Loucy (cell line): Measurements from ENCODE around the gene ENTHD1.

Experiments
- H2AFZ ChIP-seq: fragments of 200-600 bp; sonication (generic); 2 replicates; pipeline ENCODE4 v1.6.0; 2016; ENCODE audit warnings: antibody characterized with exemption, mild to moderate bottlenecking, low read length, moderate library complexity
- H3F3A ChIP-seq: fragments of 200-600 bp; 2 replicates; pipeline ENCODE4 v1.6.0; 2016; ENCODE audit warnings: antibody characterized with exemption, low read depth, mild to moderate bottlenecking
- H3K27me3 ChIP-seq: fragments of 200-600 bp; sonication (generic); 2 replicates; pipeline ENCODE4 v1.6.1; 2014; ENCODE audit warnings: low read length, mild to moderate bottlenecking; ENCODE audit not compliant: insufficient read depth, poor library complexity, severe bottlenecking
- H3K36me3 ChIP-seq: fragments of 200-600 bp; sonication (generic); 2 replicates; pipeline ENCODE4 v1.6.1; 2016; ENCODE audit warnings: low read length; ENCODE audit not compliant: insufficient read depth
- H3K4me1 ChIP-seq: fragments of 200-600 bp; sonication (generic); 2 replicates; pipeline ENCODE4 v1.5.1; 2014; ENCODE audit warnings: low read length, mild to moderate bottlenecking; ENCODE audit not compliant: insufficient read depth, poor library complexity, severe bottlenecking
- H3K4me2 ChIP-seq: fragments of 200-600 bp; sonication (generic); 2 replicates; pipeline ENCODE4 v1.6.0; 2014; ENCODE audit warnings: antibody characterized with exemption, low read length, low read depth, mild to moderate bottlenecking; ENCODE audit not compliant: poor library complexity, severe bottlenecking
- H3K4me3 ChIP-seq: fragments of 200-600 bp; sonication (generic); 2 replicates; pipeline ENCODE4 v1.5.1; 2014; ENCODE audit warnings: low read length, mild to moderate bottlenecking, mixed read lengths; ENCODE audit not compliant: poor library complexity, severe bottlenecking
- H3K79me2 ChIP-seq: fragments of 200-600 bp; sonication (generic); 2 replicates; pipeline ENCODE4 v1.6.1; 2014; ENCODE audit warnings: low read length; ENCODE audit not compliant: insufficient read depth
- H3K9ac ChIP-seq: fragments of 200-600 bp; sonication (generic); 2 replicates; pipeline ENCODE4 v1.6.0; 2014; ENCODE audit warnings: mild to moderate bottlenecking, low read depth, low read length, moderate library complexity; ENCODE audit not compliant: poor library complexity, severe bottlenecking
- H3K9me2 ChIP-seq: fragments of 200-600 bp; sonication (generic); replicated peaks from 2 replicates; pipeline ENCODE4 v1.6.1; 2016; ENCODE audit warnings: low read depth, low read length, mixed read lengths
- H3K9me3 ChIP-seq: fragments of 200-600 bp; sonication (generic); 2 replicates; pipeline ENCODE4 v1.6.1; 2014; ENCODE audit warnings: mild to moderate bottlenecking, antibody characterized with exemption, low read length, low read depth; ENCODE audit not compliant: insufficient read depth
- H4K20me1 ChIP-seq: fragments of 200-600 bp; sonication (generic); 2 replicates; pipeline ENCODE4 v1.6.0; 2014; ENCODE audit warnings: antibody characterized with exemption, low read length, mild to moderate bottlenecking; ENCODE audit not compliant: insufficient read depth, poor library complexity, severe bottlenecking
- EZH2phosphoT487 ChIP-seq: fragments of 200-600 bp; IDR thresholded peaks from 2 replicates; pipeline ENCODE4 v1.6.1; 2018; ENCODE audit warnings: antibody characterized with exemption, mild to moderate bottlenecking, moderate library complexity, borderline replicate concordance
- TF ChIP-seq, protein P1 (sequence below): fragments of 200-600 bp; sonication (generic); conservative IDR thresholded peaks from 2 replicates; pipeline ENCODE4 v1.5.1; 2014; ENCODE audit warnings: mild to moderate bottlenecking, antibody characterized with exemption, low read length

ENTHD1 gene

DNA sequence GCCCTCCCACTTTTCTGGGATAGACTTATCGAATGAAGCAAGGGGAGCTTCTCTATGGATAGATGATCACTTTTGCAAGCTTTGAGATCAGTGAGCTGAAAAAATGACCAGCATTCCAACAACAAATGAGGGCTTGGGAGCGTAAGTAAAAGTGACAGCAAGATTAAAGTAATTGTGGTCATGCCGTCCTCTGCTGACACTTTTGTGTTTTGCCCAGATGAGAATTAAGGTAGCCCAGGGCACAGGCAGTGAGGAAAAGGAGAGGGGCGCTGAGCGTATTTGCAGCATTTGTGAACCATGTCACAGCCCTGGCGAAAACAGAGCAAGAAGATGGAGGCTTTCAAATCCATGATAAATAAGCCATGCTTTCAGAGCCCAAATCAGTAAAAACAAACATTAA lies 42.1 kb upstream of the ENTHD1 start:
- peak overlapping the region; percentile 23 for H3K4me2 ChIP-seq
- no peaks in the 10 kb centered on the region for H3K9me2 ChIP-seq
- H3K79me2 ChIP-seq = peaks cover 100% of the 10 kb centered on the region
- H3F3A ChIP-seq = no peaks in the 10 kb centered on the region
- no peaks in the 10 kb centered on the region for H3K9me3 ChIP-seq
- peaks cover 49% of the 10 kb centered on the region for H4K20me1 ChIP-seq
- no peak overlapping the region for H2AFZ ChIP-seq
- H3K27me3 ChIP-seq = no peaks in the 10 kb centered on the region
- peaks cover 89% of the 10 kb centered on the region for H3K4me1 ChIP-seq
- no peak overlapping the region for H3K4me3 ChIP-seq
- peaks cover 27% of the 10 kb centered on the region; the same call in 1 of the 2 replicates for H3K36me3 ChIP-seq
- TF ChIP-seq EZH2phosphoT487 = no peak
- TF ChIP-seq, protein P1, sequence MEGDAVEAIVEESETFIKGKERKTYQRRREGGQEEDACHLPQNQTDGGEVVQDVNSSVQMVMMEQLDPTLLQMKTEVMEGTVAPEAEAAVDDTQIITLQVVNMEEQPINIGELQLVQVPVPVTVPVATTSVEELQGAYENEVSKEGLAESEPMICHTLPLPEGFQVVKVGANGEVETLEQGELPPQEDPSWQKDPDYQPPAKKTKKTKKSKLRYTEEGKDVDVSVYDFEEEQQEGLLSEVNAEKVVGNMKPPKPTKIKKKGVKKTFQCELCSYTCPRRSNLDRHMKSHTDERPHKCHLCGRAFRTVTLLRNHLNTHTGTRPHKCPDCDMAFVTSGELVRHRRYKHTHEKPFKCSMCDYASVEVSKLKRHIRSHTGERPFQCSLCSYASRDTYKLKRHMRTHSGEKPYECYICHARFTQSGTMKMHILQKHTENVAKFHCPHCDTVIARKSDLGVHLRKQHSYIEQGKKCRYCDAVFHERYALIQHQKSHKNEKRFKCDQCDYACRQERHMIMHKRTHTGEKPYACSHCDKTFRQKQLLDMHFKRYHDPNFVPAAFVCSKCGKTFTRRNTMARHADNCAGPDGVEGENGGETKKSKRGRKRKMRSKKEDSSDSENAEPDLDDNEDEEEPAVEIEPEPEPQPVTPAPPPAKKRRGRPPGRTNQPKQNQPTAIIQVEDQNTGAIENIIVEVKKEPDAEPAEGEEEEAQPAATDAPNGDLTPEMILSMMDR = no peak
- peak overlapping the region; percentile 28 for H3K9ac ChIP-seq

DNA sequence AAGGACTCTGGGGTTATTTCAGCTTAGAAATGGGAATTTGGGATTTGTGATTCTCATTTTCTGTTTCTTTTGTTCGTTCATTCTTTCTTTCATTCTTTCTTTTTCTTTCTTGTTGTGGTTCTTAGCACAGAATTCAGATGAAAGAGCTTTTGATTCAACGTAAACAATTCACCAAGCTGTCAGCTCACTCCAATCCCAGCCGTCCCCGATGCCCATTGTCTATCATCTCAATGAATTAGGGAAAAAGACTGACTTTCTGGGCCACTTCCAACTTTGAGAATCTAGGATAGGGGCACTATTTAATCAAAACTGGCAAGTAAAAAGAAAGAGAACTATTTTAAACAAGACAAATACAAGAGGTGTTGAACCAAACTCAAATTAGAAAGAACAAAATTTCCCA lies 41.6 kb upstream of the ENTHD1 start:
- no peak overlapping the region for H3K4me3 ChIP-seq
- no peaks in the 10 kb centered on the region for H3K9me3 ChIP-seq
- peaks cover 29% of the 10 kb centered on the region; the same call in 1 of the 2 replicates for H3K36me3 ChIP-seq
- H3K79me2 ChIP-seq = peaks cover 100% of the 10 kb centered on the region
- no peaks in the 10 kb centered on the region for H3F3A ChIP-seq
- no peaks in the 10 kb centered on the region for H3K27me3 ChIP-seq
- TF ChIP-seq, protein P1 = no peak
- TF ChIP-seq EZH2phosphoT487 = no peak
- H3K4me1 ChIP-seq = peaks cover 89% of the 10 kb centered on the region
- no peaks in the 10 kb centered on the region for H3K9me2 ChIP-seq
- H2AFZ ChIP-seq = no peak overlapping the region
- H4K20me1 ChIP-seq = peaks cover 50% of the 10 kb centered on the region
- H3K4me2 ChIP-seq = no peak overlapping the region
- peak overlapping the region; percentile 9 for H3K9ac ChIP-seq

DNA sequence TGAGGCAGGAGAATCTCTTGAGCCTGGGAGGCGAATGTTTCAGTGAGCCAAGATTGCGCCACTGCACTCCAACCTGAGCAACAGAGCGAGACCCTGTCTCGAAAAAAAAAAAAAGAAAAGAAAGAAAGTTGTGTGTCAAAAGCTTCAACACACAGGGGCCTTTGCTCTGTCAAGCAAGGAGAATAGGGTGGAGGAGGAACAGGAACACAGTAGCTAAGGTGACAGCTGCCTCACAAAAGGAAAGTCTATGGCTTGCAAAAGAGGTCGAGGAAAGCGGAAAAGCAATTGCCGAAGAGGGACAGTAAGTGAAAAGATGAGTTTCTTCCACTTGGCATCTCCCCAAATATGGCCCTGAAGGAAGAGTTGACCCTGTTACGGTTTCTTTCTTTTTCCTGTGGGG lies 40.2 kb upstream of the ENTHD1 start:
- no peaks in the 10 kb centered on the region for H3F3A ChIP-seq
- H4K20me1 ChIP-seq = peaks cover 63% of the 10 kb centered on the region
- H3K9me2 ChIP-seq = no peaks in the 10 kb centered on the region
- H3K4me2 ChIP-seq = no peak overlapping the region
- H2AFZ ChIP-seq = no peak overlapping the region
- H3K4me1 ChIP-seq = peaks cover 94% of the 10 kb centered on the region
- H3K27me3 ChIP-seq = no peaks in the 10 kb centered on the region
- no peak overlapping the region for H3K4me3 ChIP-seq
- TF ChIP-seq, protein P1 = no peak
- no peak for TF ChIP-seq EZH2phosphoT487
- peaks cover 100% of the 10 kb centered on the region for H3K79me2 ChIP-seq
- no peaks in the 10 kb centered on the region for H3K9me3 ChIP-seq
- H3K36me3 ChIP-seq = peaks cover 27% of the 10 kb centered on the region; the same call in 1 of the 2 replicates
- H3K9ac ChIP-seq = no peak overlapping the region
